ENCODE results near the gene BTBD9. TPM values are rescaled to one million over a fixed set of nuclear protein-coding genes. Genes with fewer than 3 reads are reported as not detected.

BTBD9 gene
- total and polyA plus RNA-seq, 3 donors from 2014 or later: 11.4 to 32.8 (median 29.5) TPM

DNA sequence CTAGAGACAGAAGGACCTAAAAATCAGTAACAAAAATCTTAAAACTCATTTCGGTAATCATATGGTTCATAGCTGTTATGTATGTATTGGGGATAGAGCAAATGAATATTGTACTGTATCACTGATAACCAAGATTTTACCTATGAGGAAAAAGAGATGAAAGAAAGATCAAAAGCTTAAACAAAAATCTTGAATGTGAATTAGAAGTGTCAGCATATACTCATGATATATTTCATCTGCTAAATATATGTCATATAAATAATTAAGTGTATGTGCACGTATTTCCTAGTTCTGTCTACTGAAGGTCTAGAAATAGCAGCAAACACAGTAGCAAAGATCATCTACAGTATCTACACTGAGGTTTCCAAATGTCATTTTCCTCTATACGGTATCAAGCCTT lies 299.8 kb downstream of the BTBD9 start:
- Histone ChIP-seq H3K9me3 (no peaks in the 10 kb centered on the region), H3K36me3 (ENCODE audit: low read depth, missing control alignments) (no peaks in the 10 kb centered on the region), H3K4me3 (no peak overlapping the region), H3K27me3 (no peaks in the 10 kb centered on the region), H3K27ac (no peak overlapping the region), H3K4me1 (no peaks in the 10 kb centered on the region)
- DNase-seq: no peak
- 62 to 74% methylated on average over 3 of the region's 3 CpGs for WGBS, 2 donors
- intact Hi-C loops (cut with DNase I; ENCODE audit: low total_unique reads): no loop called here
- TF ChIP-seq, protein P1, sequence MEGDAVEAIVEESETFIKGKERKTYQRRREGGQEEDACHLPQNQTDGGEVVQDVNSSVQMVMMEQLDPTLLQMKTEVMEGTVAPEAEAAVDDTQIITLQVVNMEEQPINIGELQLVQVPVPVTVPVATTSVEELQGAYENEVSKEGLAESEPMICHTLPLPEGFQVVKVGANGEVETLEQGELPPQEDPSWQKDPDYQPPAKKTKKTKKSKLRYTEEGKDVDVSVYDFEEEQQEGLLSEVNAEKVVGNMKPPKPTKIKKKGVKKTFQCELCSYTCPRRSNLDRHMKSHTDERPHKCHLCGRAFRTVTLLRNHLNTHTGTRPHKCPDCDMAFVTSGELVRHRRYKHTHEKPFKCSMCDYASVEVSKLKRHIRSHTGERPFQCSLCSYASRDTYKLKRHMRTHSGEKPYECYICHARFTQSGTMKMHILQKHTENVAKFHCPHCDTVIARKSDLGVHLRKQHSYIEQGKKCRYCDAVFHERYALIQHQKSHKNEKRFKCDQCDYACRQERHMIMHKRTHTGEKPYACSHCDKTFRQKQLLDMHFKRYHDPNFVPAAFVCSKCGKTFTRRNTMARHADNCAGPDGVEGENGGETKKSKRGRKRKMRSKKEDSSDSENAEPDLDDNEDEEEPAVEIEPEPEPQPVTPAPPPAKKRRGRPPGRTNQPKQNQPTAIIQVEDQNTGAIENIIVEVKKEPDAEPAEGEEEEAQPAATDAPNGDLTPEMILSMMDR (IDR thresholded peaks at IDR 0.05): no peak
- no peak for TF ChIP-seq POLR2A (IDR thresholded peaks at IDR 0.05)

DNA sequence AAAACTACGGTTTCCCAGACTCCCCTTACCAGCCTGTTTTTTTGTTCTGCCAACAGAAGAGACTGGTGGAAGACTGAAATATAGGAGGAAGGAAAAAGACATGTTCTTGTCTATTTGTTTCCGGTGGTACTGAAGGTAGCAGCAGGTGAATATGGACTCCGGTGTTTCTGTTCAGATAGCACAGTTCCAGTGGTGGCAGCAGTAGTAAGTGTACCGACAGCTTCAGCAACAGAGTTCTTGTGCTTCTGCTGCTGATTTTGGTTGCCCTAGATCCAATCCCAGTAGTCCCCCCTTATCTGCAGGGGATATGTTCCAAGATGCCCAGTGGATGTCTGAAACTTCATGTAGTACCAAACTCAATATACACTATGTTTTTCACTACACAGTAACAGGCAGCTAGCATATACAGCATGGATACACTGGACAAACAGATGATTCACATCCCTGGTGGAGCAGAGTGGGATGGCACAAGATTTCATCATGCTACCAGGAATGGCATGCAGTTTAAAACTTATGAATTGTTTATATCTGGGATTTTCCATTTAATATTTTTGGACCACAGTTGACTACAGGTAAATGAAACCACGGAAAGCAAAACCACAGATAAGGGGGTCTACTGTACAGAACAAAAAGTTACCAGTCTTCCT lies 301.8 kb downstream of the BTBD9 start:
- intact Hi-C loops (cut with DNase I; ENCODE audit: low total_unique reads): no loop called here
- WGBS, 2 donors: 88 to 93% methylated on average over 5 of the region's 5 CpGs
- no peak for TF ChIP-seq POLR2A (IDR thresholded peaks at IDR 0.05)
- TF ChIP-seq, protein P1 (IDR thresholded peaks at IDR 0.05): no peak

DNA sequence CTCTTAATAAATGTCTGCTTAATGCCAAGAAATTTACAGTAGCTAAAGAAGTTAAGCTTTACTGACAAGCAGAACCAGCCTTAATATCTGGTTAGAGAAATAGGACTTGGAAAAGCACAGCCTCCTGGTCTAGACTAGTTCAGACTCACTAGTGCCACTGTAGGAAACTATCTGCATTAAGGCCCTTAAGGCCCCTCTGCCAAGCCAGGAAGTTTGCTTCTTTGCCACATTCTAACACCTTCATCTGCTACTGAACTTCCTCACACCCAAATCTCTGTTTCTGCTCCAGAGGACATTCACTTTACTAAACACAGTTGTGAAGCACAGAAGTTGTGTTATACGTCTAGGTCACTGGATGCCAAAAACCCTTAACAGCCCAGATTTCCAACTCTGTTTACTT lies 302.8 kb downstream of the BTBD9 start:
- Histone ChIP-seq H3K9me3 (no peaks in the 10 kb centered on the region), H3K4me1 (no peaks in the 10 kb centered on the region), H3K4me3 (no peak overlapping the region), H3K27ac (no peak overlapping the region), H3K36me3 (ENCODE audit: low read depth, missing control alignments) (no peaks in the 10 kb centered on the region), H3K27me3 (no peaks in the 10 kb centered on the region)
- no peak for DNase-seq
- TF ChIP-seq POLR2A (IDR thresholded peaks at IDR 0.05): no peak
- TF ChIP-seq, protein P1 (IDR thresholded peaks at IDR 0.05): no peak
- intact Hi-C loops (cut with DNase I; ENCODE audit: low total_unique reads): no loop called here
- 86 to 93% methylated on average over 1 of the region's 1 CpG for WGBS, 2 donors

More for the DNA sequence above, 301.8 kb downstream of the BTBD9 start:
- no peaks in the 10 kb centered on the region for H3K27me3 ChIP-seq
- H3K4me1 ChIP-seq: no peaks in the 10 kb centered on the region
- H3K27ac ChIP-seq: no peak overlapping the region
- DNase-seq: no peak
- H3K9me3 ChIP-seq: no peaks in the 10 kb centered on the region
- H3K36me3 ChIP-seq (ENCODE audit: low read depth, missing control alignments): no peaks in the 10 kb centered on the region
- no peak overlapping the region for H3K4me3 ChIP-seq

DNA sequence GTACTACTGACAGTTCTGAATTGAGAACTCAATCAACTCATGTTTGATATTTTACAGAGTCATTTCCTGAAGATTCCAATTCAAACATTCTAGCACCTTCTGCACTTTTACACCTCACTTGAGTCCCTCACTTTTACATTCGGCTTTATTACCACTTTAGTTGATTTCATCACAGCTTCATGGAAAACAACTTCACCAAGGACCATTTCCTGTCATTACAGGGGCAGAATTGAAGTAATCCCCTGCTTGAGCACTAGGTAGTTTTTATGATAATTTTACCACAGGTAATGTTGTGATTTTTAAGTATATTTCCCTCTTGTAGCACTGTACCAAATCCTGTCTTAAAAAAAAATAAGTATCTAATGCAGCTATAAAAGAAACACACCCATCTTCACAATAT lies 312.9 kb downstream of the BTBD9 start:
- no peak overlapping the region for H3K27ac ChIP-seq
- H3K9me3 ChIP-seq: no peaks in the 10 kb centered on the region
- 83 to 88% methylated on average over 1 of the region's 1 CpG for WGBS, 2 donors
- no peak for TF ChIP-seq POLR2A (IDR thresholded peaks at IDR 0.05)
- TF ChIP-seq, protein P1 (IDR thresholded peaks at IDR 0.05): no peak
- intact Hi-C loops (cut with DNase I; ENCODE audit: low total_unique reads): no loop called here
- no peak for DNase-seq
- H3K4me1 ChIP-seq: no peaks in the 10 kb centered on the region
- no peak overlapping the region for H3K4me3 ChIP-seq
- H3K36me3 ChIP-seq (ENCODE audit: low read depth, missing control alignments): no peaks in the 10 kb centered on the region
- H3K27me3 ChIP-seq: no peaks in the 10 kb centered on the region

DNA sequence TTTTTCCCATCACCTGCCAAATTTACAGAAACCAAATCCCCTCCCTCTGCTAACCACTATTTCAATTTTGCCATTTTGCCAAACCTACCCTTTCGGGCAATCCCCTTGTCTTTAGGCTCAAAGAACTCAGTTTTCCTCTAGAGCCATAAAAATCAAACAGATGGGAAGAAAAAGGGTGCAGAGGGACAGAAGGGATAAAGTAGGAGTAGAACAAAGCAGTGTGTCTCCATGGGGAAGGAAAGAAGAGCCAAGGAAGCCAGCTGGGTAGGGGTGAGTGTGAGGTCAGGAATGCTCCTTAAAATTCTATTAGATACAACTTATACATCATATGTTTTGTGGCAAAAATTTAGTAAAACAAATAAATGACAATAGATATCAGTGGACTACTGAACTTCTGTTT lies 316.5 kb downstream of the BTBD9 start:
- TF ChIP-seq, protein P1 (IDR thresholded peaks at IDR 0.05): no peak
- no peak for TF ChIP-seq POLR2A (IDR thresholded peaks at IDR 0.05)
- Histone ChIP-seq H3K27me3 (no peaks in the 10 kb centered on the region), H3K4me1 (no peaks in the 10 kb centered on the region), H3K27ac (no peak overlapping the region), H3K9me3 (no peaks in the 10 kb centered on the region), H3K36me3 (ENCODE audit: low read depth, missing control alignments) (no peaks in the 10 kb centered on the region), H3K4me3 (no peak overlapping the region)
- no peak for DNase-seq
- intact Hi-C loops (cut with DNase I; ENCODE audit: low total_unique reads): no loop called here
- WGBS, 2 donors: 98 to 100% methylated on average over 1 of the region's 1 CpG
